Measurements from ENCODE around the gene GPR22.
A peak's percentile ranks its signal among the peaks of the same experiment; 100 is the strongest.

Gene GPR22

GRCh38 chr7:107469929-107470328 is at the start of gene GPR22:
TSS of gene GPR22 (plus strand) at chr7:107470057. CDS start at chr7:107474061, 4,004 bp downstream.
- DNase-seq, result no peak

- no peak for DNase-seq
Observed at GRCh38 chr7:107427462-107427861, 42.4 kb upstream of the GPR22 start.

GRCh38 chr7:107428642-107429041 is 41.2 kb upstream of the GPR22 start:
- no peak for DNase-seq

GRCh38 chr7:107430057-107430456 is 39.8 kb upstream of the GPR22 start:
- no peak for DNase-seq

- DNase-seq, result no peak
Observed at GRCh38 chr7:107432261-107432660, 37.6 kb upstream of the GPR22 start.

- no peak for DNase-seq
Observed at GRCh38 chr7:107435749-107436148, 34.1 kb upstream of the GPR22 start.

- no peak for DNase-seq
Observed at GRCh38 chr7:107439025-107439424, 30.8 kb upstream of the GPR22 start.

- no peak for DNase-seq
Observed at GRCh38 chr7:107441581-107442422, 28.1 kb upstream of the GPR22 start.

- no peak for DNase-seq
Observed at GRCh38 chr7:107442678-107443077, 27.2 kb upstream of the GPR22 start.

- no peak for DNase-seq
Observed at GRCh38 chr7:107446531-107446930, 23.3 kb upstream of the GPR22 start.

GRCh38 chr7:107446988-107447387 is 22.9 kb upstream of the GPR22 start:
- DNase-seq, result no peak

- no peak for DNase-seq
Observed at GRCh38 chr7:107450970-107451369, 18.9 kb upstream of the GPR22 start.

- no peak for DNase-seq
Observed at GRCh38 chr7:107453388-107453787, 16.5 kb upstream of the GPR22 start.

GRCh38 chr7:107461938-107462533 is 7.8 kb upstream of the GPR22 start:
- no peak for DNase-seq

GRCh38 chr7:107463139-107464078 is 6.4 kb upstream of the GPR22 start:
- peak; percentile 23 to 26 for DNase-seq

- DNase-seq, result no peak
Observed at GRCh38 chr7:107464666-107465226, 5.1 kb upstream of the GPR22 start.

GRCh38 chr7:107467972-107468371 is 1.9 kb upstream of the GPR22 start:
- no peak for DNase-seq

GRCh38 chr7:107468824-107469223 is 1.0 kb upstream of the GPR22 start:
- DNase-seq, result no peak

- no peak for DNase-seq
Observed at GRCh38 chr7:107471292-107472070, 1.6 kb downstream of the GPR22 start.

- DNase-seq, result no peak
Observed at GRCh38 chr7:107472116-107472515, 2.3 kb downstream of the GPR22 start.

- DNase-seq, result no peak
Observed at GRCh38 chr7:107474104-107474521, 4.3 kb downstream of the GPR22 start.

GRCh38 chr7:107479303-107479702 is 9.4 kb downstream of the GPR22 start:
- no peak for DNase-seq

All from activated CD4-positive, alpha-beta T cell treated with anti-CD3 and anti-CD28 coated beads, Interleukin-2, amount 50 U/mL, for 4 hours (primary cell).